Measurements from ENCODE around the gene TASOR.
"Not testable (repeated sequence)": the region's sequence is repeated elsewhere in the genome, so short reads cannot be mapped to it uniquely, and the experiment has no call there.

Gene TASOR

DNA sequence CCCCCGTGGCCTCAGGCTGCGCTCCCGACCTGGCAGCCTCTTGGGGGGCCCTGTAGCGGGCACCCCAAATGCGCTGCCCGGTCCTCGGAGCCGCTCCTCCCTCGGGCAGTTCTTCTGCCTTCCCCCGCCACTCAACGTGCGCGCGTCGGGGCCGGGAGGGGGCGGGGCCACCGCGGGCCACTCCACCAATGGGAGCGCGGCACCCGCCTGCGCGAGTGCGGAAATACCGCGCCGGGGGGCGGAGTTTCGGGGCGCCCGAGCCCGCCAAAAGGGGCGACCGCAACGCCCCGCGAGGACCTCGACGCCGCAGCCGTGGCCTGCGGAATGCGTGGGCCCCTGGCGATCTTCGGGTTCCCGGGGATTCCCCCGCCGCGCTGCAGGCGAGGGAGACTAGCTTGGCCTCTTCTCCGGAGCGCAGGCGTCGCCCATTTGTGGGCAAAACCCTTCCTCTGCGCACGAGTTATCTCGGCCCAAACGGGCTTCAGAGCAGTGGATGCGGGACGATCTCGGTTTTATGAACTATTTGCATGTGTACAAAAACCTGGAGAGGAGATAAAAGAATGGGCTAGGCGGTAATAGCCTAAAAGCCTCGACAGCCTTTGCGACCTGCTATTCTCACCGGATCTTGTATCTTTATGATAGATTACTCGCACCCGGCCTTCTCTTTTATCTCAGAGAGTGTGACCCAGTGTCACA lies at the start of gene TASOR:
Gene TASOR (minus strand): TSS at position 144 of the 696 bp plus-strand sequence. CDS start 259 bp downstream, outside the sequence.
- peak; percentile 79 for DNase-seq

DNA sequence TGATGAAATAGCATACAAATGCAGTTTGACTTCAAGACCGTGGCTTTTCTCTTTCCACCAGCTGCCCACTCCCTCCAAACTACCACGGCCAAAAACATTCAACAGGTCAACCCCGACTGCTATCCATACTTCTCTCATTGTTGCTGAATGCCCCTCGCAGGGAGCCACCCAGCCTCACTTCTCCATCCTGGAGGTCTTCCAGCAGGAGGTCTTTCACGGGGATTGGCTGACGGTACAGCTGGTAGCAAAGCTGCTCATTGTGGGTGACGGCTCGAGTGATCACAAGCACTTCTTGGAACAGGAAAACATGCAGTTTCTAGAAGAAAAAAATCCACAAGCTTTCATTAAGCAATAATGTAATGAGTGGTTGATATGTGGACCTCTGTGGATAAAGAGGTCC lies 49.0 kb upstream of the TASOR start:
- no peak for DNase-seq

- peak; percentile 27 to 32 for DNase-seq
Measured at GRCh38 chr3:56725175-56725574, 42.1 kb upstream of the TASOR start.

- DNase-seq, result no peak
Measured at GRCh38 chr3:56724676-56725075, 41.6 kb upstream of the TASOR start.

GRCh38 chr3:56720849-56721248 lies 37.8 kb upstream of the TASOR start:
- DNase-seq, result no peak

GRCh38 chr3:56718809-56719208 lies 35.7 kb upstream of the TASOR start:
- not testable (repeated sequence) for DNase-seq

DNA sequence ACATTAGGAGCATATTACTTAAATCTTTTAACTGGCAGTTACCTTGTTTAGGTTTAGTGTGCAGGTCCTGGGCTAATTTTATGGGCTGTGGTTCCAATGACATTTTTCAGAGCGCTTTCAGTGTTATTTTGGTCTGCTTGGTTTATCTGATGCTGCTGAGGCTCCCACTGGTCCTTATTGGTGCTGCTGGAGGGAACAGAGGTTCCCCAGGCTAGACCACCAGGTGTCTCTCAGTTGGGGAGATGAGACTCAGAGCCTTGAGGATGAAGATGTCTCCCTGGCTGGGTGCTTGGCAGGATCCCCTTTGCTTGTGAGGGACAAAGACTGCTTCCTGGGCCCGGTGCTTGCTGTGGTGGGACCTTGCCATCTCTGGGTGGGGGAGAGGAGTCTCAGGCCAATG lies 28.3 kb upstream of the TASOR start:
- DNase-seq, result no peak

- DNase-seq, result peak; percentile 20 to 33
Measured at GRCh38 chr3:56707412-56707811, 24.3 kb upstream of the TASOR start.

GRCh38 chr3:56706629-56707028 lies 23.6 kb upstream of the TASOR start:
- DNase-seq, result no peak

GRCh38 chr3:56704706-56705105 lies 21.6 kb upstream of the TASOR start:
- DNase-seq, result no peak

- peak; percentile 21 to 38 for DNase-seq
Measured at GRCh38 chr3:56702490-56703315, 19.6 kb upstream of the TASOR start.

DNA sequence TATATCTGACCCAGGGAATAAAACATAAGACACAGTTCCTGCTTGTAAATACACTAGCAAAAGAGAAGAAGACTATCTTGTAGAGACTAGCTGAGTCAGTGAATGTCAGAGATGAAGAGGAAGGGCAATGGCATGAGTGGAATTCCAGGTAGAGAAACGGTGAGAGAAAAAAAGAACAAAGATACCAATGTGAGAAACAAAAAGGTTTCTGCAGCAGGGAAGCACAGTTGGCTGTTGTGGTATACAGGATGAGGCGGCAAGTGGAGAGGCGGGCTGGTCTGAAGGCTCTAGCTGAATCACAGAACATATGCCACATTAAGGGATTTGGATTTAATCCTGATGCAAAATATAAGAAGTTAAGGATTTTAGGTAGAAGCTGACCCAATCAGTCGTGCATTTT lies 17.1 kb upstream of the TASOR start:
- DNase-seq, result no peak

GRCh38 chr3:56694867-56695683 lies 12.0 kb upstream of the TASOR start:
- no peak for DNase-seq

- no peak for DNase-seq
Measured at GRCh38 chr3:56693750-56694149, 10.7 kb upstream of the TASOR start.

DNA sequence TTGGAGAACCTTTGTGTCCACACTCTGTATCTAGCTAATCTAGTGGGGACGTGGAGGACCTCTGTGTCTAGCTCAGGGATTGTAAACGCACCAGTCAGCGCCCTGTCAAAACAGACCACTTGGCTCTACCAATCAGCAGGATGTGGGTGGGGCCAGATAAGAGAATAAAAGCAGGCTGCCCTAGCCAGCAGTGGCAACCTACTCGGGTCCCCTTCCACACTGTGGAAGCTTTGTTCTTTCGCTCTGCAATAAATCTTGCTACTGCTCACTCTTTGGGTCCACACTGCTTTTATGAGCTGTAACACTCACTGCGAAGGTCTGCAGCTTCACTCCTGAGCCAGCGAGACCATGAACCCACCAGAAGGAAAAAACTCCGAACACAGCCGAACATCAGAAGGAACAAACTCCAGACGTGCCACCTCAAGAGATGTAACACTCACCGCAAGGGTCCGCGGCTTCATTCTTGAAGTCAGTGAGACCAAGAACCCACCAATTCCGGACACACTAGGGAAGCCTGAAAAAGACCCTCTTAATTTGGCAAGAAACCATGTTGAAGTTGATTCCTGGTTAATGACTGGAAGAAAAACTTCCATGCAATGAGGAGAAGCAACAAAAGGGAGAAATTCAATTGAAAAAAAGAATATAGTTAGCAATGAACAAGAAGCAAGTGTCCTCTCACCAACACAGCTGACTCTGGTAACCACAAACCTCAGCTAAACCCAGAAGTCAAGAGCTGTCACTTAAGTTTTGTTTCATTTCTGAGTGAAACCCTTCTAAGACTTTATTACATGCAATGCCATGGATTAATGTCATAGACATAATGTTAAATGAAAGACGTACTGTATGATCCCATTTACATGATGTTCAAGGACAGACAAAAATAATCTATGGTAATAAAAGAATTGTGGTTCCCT lies 9.7 kb upstream of the TASOR start:
- DNase-seq, result not testable (repeated sequence)

DNA sequence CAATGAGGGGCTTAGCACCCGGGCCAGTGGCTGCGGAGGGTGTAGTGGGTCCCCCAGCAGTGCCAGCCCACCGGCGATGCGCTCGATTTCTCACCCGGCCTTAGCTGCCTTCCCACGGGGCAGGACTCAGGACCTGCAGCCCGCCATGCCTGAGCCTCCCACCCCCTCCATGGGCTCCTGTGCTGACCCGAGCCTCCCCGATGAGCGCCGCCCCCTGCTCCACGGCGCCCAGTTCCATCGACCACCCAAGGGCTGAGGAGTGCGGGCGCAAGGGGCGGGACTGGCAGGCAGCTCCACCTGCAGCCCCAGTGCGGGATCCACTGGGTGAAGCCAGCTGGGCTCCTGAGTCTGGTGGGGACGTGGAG lies 8.9 kb upstream of the TASOR start:
- DNase-seq, result not testable (repeated sequence)

GRCh38 chr3:56691165-56692000 lies 8.3 kb upstream of the TASOR start:
- DNase-seq, result no peak

GRCh38 chr3:56689303-56689702 lies 6.2 kb upstream of the TASOR start:
- no peak for DNase-seq

GRCh38 chr3:56688191-56688590 lies 5.1 kb upstream of the TASOR start:
- DNase-seq, result no peak

DNA sequence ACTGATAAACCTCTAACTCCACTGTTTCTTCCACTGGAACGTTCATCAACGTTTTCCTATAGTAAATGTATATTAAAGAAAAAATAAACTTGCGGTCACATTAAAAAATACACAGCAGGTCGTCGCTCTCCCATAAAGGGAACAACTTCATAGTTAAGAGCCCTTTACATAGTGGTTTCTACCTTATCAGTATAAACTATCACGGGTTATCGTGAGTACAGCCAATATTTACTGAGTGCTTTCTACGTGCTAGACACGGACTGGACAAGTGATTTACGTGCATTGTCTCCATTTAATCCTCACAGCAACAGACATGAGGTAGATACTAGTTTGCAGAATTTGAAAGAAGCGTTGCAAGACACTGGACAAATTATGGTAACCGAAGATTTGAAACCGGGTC lies 964 bp upstream of the TASOR start:
- DNase-seq, result no peak

DNA sequence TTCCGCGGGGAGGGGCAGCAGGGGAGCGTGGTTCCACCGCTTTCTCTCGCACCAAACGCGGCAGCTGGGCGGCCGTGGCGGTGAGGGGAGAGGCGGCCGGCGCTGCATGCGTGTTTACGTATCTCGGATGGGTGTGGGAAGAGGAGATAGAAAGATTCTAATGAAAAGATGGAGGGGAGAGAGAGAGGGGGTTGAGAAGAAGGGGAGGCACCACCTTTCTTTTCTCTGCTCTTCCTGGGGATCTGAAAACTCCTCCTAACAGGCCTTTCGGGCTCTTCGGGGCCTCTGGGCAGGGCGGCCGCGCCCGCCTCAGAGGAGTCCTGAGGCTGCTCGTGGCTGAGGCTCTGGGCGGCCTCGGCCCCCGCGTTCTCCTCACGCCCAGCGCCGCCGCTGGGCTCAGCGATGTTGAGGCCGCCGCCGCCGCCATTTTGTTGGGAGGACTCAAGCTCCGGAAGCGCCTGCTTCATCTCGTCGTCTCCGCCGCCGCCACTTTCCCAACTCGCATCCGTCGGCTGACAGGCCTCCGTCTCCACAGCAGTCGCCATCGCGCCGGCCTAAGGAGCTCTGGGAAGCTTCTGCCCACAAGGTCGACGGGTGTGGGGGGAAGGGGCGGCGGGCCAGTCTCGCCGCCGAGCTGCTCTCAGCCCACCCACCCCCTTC lies 473 bp downstream of the TASOR start:
- DNase-seq, result peak; percentile 69

All from activated CD4-positive, alpha-beta T cell treated with anti-CD3 and anti-CD28 coated beads, Interleukin-2, amount 50 U/mL, for 4 hours (primary cell).